GM23338 (cell line): Measurements from ENCODE around the gene TRMT61A.

ENCODE experiments used
- EZH2 ChIP-seq: fragments of 200-600 bp; sonication (generic); IDR thresholded peaks from one replicate; pipeline ENCODE4 v1.8.0; 2017; ENCODE audit warnings: antibody characterized with exemption, mild to moderate bottlenecking, low read depth; ENCODE audit not compliant: unreplicated experiment
- TF ChIP-seq, protein P1 (sequence below), 2 experiments: fragments of 200-600 bp in 1 of 2; sonication (generic) in 1 of 2; conservative IDR thresholded peaks; 2 replicates each; pipeline versions ENCODE4 v1.5.1 to v1.6.1; 2016 to 2017; ENCODE audit warnings: antibody characterized with exemption in 2 of 2, low read depth in 2 of 2, mild to moderate bottlenecking in 2 of 2, moderate library complexity in 1 of 2

GRCh38 chr14:103516426-103517173 is 12.4 kb upstream of the TRMT61A start:
- TF ChIP-seq, protein P1, sequence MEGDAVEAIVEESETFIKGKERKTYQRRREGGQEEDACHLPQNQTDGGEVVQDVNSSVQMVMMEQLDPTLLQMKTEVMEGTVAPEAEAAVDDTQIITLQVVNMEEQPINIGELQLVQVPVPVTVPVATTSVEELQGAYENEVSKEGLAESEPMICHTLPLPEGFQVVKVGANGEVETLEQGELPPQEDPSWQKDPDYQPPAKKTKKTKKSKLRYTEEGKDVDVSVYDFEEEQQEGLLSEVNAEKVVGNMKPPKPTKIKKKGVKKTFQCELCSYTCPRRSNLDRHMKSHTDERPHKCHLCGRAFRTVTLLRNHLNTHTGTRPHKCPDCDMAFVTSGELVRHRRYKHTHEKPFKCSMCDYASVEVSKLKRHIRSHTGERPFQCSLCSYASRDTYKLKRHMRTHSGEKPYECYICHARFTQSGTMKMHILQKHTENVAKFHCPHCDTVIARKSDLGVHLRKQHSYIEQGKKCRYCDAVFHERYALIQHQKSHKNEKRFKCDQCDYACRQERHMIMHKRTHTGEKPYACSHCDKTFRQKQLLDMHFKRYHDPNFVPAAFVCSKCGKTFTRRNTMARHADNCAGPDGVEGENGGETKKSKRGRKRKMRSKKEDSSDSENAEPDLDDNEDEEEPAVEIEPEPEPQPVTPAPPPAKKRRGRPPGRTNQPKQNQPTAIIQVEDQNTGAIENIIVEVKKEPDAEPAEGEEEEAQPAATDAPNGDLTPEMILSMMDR (conservative IDR thresholded peaks at IDR 0.05; ENCODE audit: low read depth in 2 of 2) = no peak
- TF ChIP-seq EZH2 = no peak
